ENCODE measurements around the gene ETS1.

- no peak for TF ChIP-seq EZH2phosphoT487 (IDR thresholded peaks at IDR 0.05; ENCODE audit: borderline replicate concordance, low read depth, low read length)
- TF ChIP-seq, protein P1, sequence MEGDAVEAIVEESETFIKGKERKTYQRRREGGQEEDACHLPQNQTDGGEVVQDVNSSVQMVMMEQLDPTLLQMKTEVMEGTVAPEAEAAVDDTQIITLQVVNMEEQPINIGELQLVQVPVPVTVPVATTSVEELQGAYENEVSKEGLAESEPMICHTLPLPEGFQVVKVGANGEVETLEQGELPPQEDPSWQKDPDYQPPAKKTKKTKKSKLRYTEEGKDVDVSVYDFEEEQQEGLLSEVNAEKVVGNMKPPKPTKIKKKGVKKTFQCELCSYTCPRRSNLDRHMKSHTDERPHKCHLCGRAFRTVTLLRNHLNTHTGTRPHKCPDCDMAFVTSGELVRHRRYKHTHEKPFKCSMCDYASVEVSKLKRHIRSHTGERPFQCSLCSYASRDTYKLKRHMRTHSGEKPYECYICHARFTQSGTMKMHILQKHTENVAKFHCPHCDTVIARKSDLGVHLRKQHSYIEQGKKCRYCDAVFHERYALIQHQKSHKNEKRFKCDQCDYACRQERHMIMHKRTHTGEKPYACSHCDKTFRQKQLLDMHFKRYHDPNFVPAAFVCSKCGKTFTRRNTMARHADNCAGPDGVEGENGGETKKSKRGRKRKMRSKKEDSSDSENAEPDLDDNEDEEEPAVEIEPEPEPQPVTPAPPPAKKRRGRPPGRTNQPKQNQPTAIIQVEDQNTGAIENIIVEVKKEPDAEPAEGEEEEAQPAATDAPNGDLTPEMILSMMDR (conservative IDR thresholded peaks at IDR 0.05; ENCODE audit: low read length): no peak
Observed at GRCh38 chr11:128497061-128497775, 90.1 kb downstream of the ETS1 start.
